ENCODE results near the gene TXLNG. TPM values are rescaled to one million over a fixed set of nuclear protein-coding genes. Genes with fewer than 3 reads are reported as not detected.

Gene TXLNG
- total RNA-seq, 1 donor from 2014 or later: 8.5 TPM

DNA sequence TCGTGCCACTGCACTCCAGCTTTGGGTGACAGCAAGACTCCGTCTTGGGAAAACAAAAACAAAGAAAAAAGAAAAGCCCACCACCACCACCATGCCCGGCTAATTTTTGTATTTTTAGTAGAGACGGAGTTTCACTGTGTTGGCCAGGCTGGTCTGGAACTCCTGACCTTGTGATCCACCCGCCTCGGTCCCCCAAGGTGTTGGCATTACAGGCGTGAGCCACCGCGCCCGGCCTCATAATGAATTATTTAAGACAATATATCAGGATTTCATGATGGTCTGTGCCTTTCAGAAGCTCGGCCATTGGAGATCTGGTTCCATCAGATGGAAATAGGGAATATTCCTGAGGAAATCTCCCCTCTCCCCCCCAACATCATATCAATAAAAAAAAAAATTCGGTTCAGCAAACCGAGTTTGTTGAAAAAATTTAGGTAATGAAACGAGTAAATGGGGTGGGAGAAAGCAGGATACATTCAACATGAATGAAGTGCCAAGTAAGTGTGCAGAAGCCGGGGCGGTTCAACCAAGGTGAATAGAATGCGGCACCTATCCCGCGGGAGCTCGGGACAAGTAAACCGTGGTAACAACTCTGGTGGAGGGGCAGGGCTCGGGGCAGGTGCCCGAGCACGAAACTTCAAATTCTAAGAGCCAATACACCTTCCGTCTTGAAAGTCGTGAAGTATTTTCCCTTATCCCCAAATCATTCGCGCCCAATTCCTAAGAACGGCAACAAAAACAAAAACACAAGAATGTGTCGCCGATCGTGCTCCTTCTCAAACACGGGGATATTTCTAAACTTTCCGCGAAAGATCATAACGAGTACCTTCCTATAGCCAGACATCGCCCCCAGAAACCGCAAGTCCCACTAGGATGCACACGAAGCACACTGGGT lies 773 bp upstream of the TXLNG start:
- ATAC-seq: no peak

DNA sequence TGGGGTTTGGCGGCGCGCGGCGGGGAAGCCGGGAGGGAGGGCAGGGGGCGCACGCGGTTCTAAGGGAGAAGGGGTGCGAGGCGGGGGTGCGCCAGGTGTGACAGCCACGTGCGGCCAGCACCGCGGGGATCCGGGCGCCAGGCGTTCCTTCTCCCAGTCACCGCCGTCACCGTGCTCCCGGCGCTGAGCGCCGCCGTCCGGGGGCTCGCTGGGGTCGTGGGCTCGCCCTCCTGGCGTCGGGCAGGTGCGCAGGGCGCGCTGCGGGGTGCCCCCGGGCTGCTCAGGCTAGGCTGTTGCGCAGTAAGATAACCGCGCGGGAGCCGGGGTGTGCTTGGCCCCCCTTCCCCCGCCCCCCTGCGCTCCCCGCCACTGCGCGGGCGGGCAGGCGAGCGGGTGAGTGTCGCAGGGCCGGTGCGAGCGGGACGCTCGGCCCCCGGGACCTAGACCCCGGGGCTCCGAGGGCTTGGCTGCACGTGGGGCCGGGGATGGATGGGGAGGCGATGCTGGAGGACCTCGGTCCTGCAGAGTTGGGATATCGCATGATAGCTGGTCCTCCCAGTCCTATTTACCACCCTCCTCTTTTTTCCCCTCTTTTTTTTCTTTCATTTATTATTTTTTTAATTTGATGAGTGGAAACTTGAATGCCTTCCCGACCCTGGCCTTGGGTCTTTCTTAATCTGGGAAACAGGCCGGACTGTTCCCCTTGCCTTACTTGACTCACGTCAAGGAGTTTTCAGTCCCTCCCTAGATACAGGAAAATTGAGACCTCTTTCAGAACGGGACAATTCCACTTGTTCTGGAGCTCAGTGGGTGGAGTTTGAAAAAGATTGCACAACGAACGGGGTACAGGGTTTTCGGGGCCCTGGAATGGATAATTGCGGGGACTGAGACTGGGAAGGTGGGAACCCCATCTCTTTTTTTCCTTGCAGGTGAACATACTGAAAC lies 797 bp downstream of the TXLNG start:
- ATAC-seq: peak; percentile 24

DNA sequence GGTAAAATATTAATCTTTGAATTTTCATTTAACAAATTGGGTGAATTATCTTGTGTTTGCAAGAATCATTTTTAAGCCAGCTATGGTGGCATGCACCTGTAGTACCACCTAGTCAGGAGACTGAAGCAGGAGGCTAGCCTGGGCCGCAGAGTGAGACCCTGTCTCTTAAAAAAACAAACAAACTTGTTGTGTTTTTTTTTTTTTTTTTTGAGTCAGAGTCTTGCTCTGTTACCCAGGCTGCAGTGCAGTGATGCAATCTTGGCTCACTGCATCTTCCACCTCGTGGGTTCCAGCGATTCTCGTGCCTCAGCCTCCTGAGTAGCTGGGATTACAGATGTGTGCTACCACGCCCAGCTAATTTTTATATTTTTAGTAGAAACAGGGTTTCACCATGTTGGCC lies 2.2 kb downstream of the TXLNG start:
- ATAC-seq: no peak

DNA sequence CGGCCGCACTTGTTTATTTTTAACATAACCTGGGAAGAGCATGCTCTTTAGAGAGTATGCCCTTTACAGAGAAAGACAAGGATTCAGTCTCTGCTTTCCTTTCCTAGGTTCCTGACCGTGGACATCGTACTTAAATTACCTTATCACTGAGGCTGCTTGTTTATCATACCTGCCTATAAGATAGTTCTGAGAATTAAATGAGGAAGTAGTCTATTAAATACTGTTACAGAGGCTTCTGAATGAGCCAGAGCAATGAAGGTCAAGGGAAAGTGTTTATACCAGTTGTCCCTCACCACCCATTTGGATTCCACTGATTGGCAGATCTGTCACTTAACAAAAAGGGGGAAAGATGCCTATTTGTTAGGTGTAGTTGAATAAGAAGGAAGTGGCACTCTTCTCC lies 10.0 kb downstream of the TXLNG start:
- no peak for ATAC-seq

DNA sequence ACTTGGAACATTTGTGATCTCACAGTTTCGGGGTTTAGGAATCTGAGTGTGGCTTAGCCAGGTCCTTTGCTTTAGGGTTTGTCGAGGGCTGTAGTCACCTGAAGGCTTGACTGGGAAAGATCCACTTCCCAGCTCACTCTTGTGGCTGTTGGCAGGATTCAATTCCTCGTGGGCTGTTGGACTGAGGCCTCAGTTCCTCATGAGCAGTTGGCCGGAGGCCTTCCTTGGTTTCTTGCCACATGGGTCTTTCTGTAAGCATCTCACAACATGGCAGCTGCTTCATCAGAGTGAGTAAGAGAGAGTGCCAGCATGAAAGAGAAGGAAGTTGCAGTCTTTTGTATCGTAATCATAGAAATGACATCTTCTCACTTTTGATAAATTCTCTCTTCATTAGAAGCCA lies 11.1 kb downstream of the TXLNG start:
- ATAC-seq: no peak

DNA sequence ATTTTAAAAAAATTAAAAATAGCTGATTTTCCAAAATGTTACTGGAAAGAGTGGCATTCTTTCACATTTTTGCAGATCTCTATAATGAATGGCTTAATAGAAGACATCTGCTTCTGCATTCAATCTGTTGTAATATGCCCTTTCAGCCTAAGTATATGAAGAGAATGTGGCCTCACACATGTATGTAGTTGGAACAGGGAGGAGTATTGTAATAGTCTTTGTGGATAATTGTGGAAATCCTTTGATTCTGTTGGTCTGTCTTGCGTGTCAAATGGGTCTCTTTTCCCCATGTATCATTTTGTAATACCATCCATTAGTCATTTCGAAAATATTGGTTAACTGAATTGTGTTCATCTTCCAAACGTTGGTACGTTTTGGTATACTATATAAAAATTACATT lies 11.6 kb downstream of the TXLNG start:
- ATAC-seq: no peak

DNA sequence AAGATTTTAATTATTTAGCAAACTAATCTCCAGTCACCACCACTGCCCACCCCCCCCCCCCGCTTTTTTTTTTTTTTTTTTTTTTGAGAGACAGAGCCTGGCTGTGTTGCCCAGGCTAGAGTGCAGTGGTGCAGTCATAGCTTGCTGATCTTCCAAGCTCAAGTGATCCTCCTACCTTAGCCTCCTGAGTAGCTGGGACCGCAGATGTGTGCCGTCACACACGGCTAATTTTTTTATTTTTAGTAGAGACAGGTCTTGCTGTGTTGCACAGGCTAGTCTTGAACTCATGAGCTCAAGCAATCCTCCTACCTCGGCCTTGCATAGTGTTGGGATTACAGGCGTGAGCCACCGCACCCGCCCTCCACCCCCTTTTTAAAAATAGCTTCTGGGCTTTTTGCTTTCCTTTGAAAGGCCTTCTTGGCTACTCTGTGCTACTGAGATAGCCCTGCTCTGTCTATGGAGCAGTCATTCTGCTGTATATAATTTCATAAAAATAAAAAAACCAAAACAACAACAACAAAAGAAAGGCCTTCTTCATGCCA lies 18.7 kb downstream of the TXLNG start:
- ATAC-seq: no peak

GRCh38 chrX:16807548-16807947 lies 21.3 kb downstream of the TXLNG start:
- peak; percentile 32 for ATAC-seq

GRCh38 chrX:16807976-16808542 lies 21.8 kb downstream of the TXLNG start:
- ATAC-seq: peak; percentile 74

DNA sequence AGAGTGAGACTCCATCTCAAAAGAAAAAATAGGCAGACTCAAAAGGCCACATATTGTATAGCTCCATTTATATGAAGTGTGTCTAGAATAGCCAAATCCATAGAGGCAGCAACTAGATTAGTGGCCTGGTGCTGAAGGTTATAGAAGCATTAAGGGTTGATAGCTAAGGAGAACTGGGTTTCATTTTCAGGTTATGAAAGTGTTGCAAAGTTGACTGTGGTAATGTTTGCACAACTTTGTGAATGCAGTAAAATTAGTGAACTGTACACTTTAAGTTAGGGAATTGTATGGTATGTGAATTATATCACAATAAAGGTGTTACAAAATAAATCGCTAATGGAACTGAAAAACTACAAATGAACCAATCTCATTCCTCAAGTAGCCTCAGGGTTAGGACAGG lies 28.3 kb downstream of the TXLNG start:
- ATAC-seq: no peak

GRCh38 chrX:16819634-16820033 lies 33.4 kb downstream of the TXLNG start:
- ATAC-seq: no peak

GRCh38 chrX:16822723-16823122 lies 36.5 kb downstream of the TXLNG start:
- no peak for ATAC-seq

- ATAC-seq: no peak
These were observed 39.2 kb downstream of the TXLNG start for GRCh38 chrX:16825264-16826035.

- ATAC-seq: peak; percentile 64
These were observed 39.9 kb downstream of the TXLNG start for GRCh38 chrX:16826207-16826606.

- ATAC-seq: peak; percentile 52
These were observed 41.0 kb downstream of the TXLNG start for GRCh38 chrX:16827225-16827624.

- ATAC-seq: peak; percentile 52
These were observed 42.0 kb downstream of the TXLNG start for GRCh38 chrX:16828124-16828908.

- no peak for ATAC-seq
These were observed 46.0 kb downstream of the TXLNG start for GRCh38 chrX:16832301-16832700.

DNA sequence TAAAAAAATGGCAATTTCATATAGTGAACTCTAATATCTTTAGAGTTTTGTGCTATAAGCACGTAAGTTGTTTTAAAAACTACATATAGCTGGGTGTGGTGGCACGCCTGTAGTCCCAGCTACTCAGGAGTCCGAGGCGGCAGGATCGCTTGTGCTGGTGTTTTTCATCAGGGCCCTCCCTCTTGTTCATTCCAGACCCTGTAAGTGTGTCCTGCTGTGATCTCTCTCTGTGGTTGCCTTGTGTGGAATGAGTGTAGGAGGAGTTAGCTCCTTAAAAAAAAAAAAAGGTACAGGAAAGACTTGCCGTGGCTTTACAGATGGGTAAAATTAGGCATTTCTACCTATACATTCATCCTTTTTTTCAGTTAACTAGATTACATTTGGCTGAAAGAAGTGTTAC lies 48.5 kb downstream of the TXLNG start:
- no peak for ATAC-seq

GRCh38 chrX:16836371-16836770 lies 50.1 kb downstream of the TXLNG start:
- no peak for ATAC-seq

DNA sequence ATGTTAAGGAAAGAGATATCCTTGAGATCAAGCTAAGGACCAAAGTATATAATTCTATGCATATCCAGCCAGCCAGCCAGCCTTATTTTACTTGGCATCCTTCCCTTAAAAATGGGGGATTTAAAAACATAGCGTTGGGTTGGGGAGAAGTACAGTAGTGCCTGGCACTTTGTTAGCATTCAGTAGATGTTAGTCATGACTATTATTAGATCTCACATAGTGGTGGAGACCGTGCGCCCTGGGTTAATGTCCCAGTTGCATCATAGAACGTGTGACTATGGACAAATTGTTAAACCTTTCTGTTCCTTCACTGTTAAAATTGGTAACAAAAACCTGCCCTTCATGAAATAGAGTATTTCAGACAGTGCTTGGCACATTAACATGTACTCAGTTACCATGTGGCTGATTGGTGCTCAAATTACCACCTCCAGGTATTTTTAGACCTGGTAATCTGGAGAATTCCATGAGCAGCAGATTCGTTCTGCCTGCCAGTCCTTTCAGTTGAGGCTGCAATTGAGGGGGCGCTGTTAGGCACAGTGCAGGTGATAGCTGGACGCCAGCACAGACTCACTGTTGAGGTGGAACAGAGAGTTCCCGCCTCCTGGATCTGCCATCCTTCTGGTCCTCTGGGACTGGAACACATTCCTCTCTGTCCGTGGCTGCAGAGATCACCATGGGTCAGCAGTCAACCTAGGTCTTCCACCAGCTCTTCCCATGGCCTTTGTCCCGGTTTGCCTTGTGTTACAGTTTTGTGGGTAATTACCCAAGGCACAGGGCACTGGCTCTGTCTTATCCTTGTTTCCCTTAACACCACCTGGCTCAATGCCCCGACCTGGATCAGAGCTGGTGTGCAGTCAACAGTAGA lies 52.2 kb downstream of the TXLNG start:
- ATAC-seq: no peak
